ENCODE results near the gene CRB2.

The CRB2 gene

GRCh38 chr9:123348317-123348992, 7.5 kb upstream of the CRB2 start:
- DNase-seq = no peak

- DNase-seq = no peak
Measured at GRCh38 chr9:123349033-123349432, 7.0 kb upstream of the CRB2 start.

- peak; percentile 58 for DNase-seq
Measured at GRCh38 chr9:123349691-123350480, 6.1 kb upstream of the CRB2 start.

- DNase-seq = peak; percentile 95
Measured at GRCh38 chr9:123350590-123351310, 5.2 kb upstream of the CRB2 start.

- no peak for DNase-seq
Measured at GRCh38 chr9:123353041-123353440, 3.0 kb upstream of the CRB2 start.

- no peak for DNase-seq
Measured at GRCh38 chr9:123353984-123354591, 1.9 kb upstream of the CRB2 start.

GRCh38 chr9:123354806-123355508, 1.0 kb upstream of the CRB2 start:
- DNase-seq = no peak

GRCh38 chr9:123356851-123357742, 1.1 kb downstream of the CRB2 start:
- DNase-seq = no peak

GRCh38 chr9:123357743-123358059, 1.7 kb downstream of the CRB2 start:
- no peak for DNase-seq

GRCh38 chr9:123358181-123358905, 2.3 kb downstream of the CRB2 start:
- DNase-seq = no peak

- no peak for DNase-seq
Measured at GRCh38 chr9:123359106-123359505, 3.1 kb downstream of the CRB2 start.

- DNase-seq = no peak
Measured at GRCh38 chr9:123359546-123359945, 3.5 kb downstream of the CRB2 start.

- no peak for DNase-seq
Measured at GRCh38 chr9:123360161-123361085, 4.4 kb downstream of the CRB2 start.

GRCh38 chr9:123361086-123361730, 5.2 kb downstream of the CRB2 start:
- no peak for DNase-seq

GRCh38 chr9:123361731-123362510, 5.9 kb downstream of the CRB2 start:
- DNase-seq = no peak

GRCh38 chr9:123362856-123363255, 6.9 kb downstream of the CRB2 start:
- DNase-seq = no peak

- DNase-seq = no peak
Measured at GRCh38 chr9:123364241-123364824, 8.3 kb downstream of the CRB2 start.

- no peak for DNase-seq
Measured at GRCh38 chr9:123365287-123365880, 9.4 kb downstream of the CRB2 start.
